DMS153 (cell line): ENCODE measurements around the gene LRRC45.
"Not testable (repeated sequence)": the region's sequence is repeated elsewhere in the genome, so short reads cannot be mapped to it uniquely, and the experiment has no call there.

Source experiments
- DNase-seq: peaks from one replicate; lab custom pipeline; 2025; lab: John Stamatoyannopoulos, UW

The LRRC45 gene

GRCh38 chr17:82022981-82023446 lies at the start of gene LRRC45:
Gene LRRC45 (plus strand): TSS chr17:82023305. CDS start chr17:82023644, 339 bp downstream.
- peak; percentile 99 for DNase-seq

GRCh38 chr17:81973432-81973831 lies 49.7 kb upstream of the LRRC45 start:
- DNase-seq, result no peak

GRCh38 chr17:81976332-81977210 lies 46.5 kb upstream of the LRRC45 start:
- DNase-seq, result peak; percentile 51

- DNase-seq, result peak; percentile 81
Observed at GRCh38 chr17:81977211-81977808, 45.8 kb upstream of the LRRC45 start, which contains the start of gene ASPSCR1. Gene ASPSCR1 (plus strand): TSS chr17:81977629. CDS start chr17:81977647, 18 bp downstream.

DNA sequence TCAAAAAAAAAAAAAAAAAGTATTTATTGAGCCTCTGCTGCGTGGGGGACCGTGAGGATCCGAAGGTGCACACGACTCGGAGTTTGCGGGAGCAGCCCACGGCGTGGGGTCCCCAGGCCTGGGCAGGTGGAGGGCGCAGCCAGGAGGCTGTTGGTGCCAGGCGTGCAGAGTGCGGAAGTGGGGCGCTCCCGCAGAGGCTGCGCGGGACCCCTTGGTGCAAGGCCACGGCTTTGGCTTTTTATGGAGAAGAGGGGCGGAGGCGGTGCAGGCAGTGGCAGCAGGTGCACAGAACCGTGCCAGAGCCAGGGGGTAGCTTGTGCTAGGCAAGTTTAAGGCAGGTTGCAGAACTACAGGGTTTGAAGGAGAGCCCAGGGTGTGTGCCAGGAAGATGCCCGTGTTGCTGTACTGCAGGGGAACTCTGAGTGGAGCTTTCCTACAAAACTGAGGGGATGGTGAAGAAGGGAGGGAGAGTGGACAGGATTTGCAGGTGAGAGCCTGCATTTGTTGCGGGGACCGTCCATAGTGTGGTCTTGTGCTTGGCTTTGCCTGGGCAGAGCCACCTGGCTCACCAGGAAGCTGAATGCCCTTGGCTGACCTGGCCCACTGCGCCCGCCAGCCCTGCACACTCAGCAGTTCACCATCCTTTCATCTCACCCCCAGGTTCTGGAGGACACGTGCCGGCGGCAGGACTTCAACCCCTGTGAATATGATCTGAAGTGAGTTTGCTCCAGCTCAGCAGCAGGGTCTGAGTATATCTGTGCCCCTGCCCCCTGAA lies 44.4 kb upstream of the LRRC45 start:
- DNase-seq, result no peak

GRCh38 chr17:81980122-81980521 lies 43.0 kb upstream of the LRRC45 start:
- DNase-seq, result no peak

GRCh38 chr17:81980707-81981343 lies 42.3 kb upstream of the LRRC45 start:
- DNase-seq, result no peak

- DNase-seq, result not testable (repeated sequence)
Observed at GRCh38 chr17:81981511-81981910, 41.6 kb upstream of the LRRC45 start.

GRCh38 chr17:81983011-81983638 lies 40.0 kb upstream of the LRRC45 start:
- DNase-seq, result no peak

DNA sequence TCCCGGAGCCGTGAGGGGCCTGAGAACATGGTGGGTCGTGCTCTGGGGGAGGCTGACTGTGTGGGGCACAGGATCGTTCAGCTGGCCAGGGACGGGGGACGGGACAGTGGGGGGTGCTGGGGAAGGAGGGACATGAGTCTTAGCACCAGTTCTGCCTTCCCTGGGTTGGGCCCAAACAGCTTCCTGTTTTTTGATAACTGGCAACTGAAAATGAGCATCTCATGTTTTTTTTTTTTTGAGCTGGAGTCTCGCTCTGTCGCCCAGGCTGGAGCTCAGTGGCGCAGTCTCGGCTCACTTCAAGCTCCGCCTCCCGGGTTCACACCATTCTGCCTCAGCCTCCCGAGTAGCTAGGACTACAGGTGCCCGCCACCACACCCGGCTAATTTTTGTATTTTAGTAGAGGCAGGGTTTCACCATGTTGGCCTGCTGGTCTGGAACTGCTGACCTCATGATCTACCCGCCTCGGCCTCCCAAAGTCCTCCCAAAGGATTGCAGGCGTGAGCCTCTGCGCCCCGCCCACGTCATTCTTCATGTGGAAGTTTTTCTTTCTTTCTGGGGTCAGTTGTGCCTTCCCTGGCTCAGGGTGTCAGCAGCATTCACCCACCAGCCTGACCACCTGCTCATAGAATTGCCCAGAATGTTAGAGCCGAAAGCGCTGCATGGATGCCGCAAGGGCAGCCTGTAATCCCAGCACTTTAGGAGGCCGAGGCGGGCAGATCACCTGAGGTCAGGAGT lies 39.3 kb upstream of the LRRC45 start:
- DNase-seq, result no peak

GRCh38 chr17:81984773-81985410 lies 38.2 kb upstream of the LRRC45 start:
- DNase-seq, result no peak

GRCh38 chr17:81986606-81987005 lies 36.5 kb upstream of the LRRC45 start:
- DNase-seq, result no peak

DNA sequence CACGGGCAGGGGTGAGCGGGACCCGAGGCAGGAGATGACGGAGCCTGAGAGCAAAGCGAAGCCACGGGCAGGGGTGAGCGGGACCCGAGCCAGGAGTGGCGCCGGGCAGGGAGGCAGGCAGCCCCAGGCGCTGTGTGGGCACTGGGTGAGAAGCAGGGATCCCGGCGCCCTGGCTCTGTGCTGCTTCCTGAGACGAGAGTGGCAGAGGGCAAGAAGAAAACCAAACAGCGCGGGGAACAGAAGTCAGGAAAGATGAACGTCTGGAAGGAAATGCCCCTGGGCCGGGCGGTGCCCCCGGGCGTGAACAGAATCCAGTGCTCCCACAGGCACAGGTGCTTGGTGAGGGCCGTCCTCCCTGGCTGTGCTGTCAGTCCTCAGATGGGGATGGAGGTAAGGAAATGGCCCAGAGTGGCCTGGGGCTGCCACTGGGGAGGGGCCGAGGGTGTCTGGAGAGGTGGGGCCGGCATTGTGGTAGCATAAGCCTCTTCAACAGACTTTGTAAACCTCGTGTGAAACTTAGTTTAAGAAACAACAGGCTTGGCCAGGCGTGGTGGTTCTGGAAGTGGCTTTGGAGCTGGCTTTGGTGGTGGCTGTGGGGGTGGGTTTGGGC lies 35.8 kb upstream of the LRRC45 start:
- no peak for DNase-seq

GRCh38 chr17:81990836-81991683 lies 32.0 kb upstream of the LRRC45 start:
- DNase-seq, result no peak

DNA sequence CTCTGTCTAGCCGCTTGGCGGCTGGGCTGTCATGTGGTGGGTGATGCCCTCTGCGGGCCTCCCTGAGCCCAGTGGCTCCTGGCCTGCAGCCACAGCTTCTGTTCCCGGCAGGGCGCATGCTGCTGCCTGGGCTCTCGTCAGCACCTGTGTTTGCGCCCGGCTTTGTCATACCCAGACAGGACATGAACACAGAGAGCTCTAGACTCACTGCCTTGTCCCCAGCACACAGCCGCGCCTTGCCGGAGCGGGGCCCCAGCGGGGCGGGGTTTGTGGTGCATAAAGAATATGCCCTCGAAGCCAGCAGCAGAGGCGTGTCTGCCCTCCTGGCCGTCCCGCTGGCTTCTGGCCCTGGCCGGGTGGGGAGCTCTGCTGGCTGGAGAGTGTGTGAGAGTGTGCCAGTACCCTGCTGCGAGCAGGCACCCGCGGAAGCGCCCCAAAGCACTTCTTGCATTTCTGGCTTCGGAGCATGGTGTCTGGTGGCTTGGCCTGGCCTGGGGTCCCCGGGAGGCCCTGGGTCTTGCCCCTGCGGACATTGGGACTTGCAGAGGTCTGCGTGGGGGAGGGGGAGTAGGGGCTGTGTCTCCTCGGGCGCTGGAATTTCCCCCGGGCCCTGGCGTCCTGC lies 31.3 kb upstream of the LRRC45 start:
- DNase-seq, result peak; percentile 49

- DNase-seq, result no peak
Observed at GRCh38 chr17:81992306-81993102, 30.6 kb upstream of the LRRC45 start.
